DOHH2 (cell line): ENCODE measurements around the gene GKN2.

ENCODE experiments used
- H3F3A ChIP-seq: fragments of 200-600 bp; sonication (generic), shearing (Covaris generic); 2 replicates; pipeline ENCODE4 v1.6.0; 2016; ENCODE audit warnings: antibody characterized with exemption, mild to moderate bottlenecking; ENCODE audit not compliant: control insufficient read depth, insufficient read depth
- H3K27ac ChIP-seq: fragments of 200-600 bp; sonication (generic); 2 replicates; pipeline ENCODE4 v1.5.1; 2014; ENCODE audit warnings: low read depth, mild to moderate bottlenecking, low read length, moderate library complexity
- H3K27me3 ChIP-seq: fragments of 200-600 bp; sonication (generic); 2 replicates; pipeline ENCODE4 v1.6.1; 2014; ENCODE audit warnings: mild to moderate bottlenecking, low read length, mixed read lengths; ENCODE audit not compliant: control insufficient read depth
- H3K36me3 ChIP-seq: fragments of 200-600 bp; sonication (generic); 2 replicates; pipeline ENCODE4 v1.6.1; 2014; ENCODE audit warnings: mild to moderate bottlenecking, low read length, moderate library complexity, mixed read lengths; ENCODE audit not compliant: control insufficient read depth
- H3K4me1 ChIP-seq: fragments of 200-600 bp; sonication (generic); 2 replicates; pipeline ENCODE4 v1.6.1; 2014; ENCODE audit warnings: mild to moderate bottlenecking, low read length, mixed read lengths; ENCODE audit not compliant: control insufficient read depth
- H3K4me2 ChIP-seq: fragments of 200-600 bp; sonication (generic); 2 replicates; pipeline ENCODE4 v1.6.0; 2014; ENCODE audit warnings: mild to moderate bottlenecking, low read length, moderate library complexity
- H3K4me3 ChIP-seq: fragments of 200-600 bp; sonication (generic); 2 replicates; pipeline ENCODE4 v1.5.1; 2014; ENCODE audit warnings: mild to moderate bottlenecking, low read length, mixed read lengths
- H3K79me2 ChIP-seq: fragments of 200-600 bp; sonication (generic); 2 replicates; pipeline ENCODE4 v1.6.1; 2014; ENCODE audit warnings: mild to moderate bottlenecking, low read length, mixed read lengths; ENCODE audit not compliant: control insufficient read depth
- H3K9me2 ChIP-seq: fragments of 200-600 bp; sonication (generic); replicated peaks from 2 replicates; pipeline ENCODE4 v1.6.1; 2014; ENCODE audit warnings: mild to moderate bottlenecking, low read length, mixed read lengths; ENCODE audit not compliant: control insufficient read depth
- H3K9me3 ChIP-seq: fragments of 200-600 bp; sonication (generic); 2 replicates; pipeline ENCODE4 v1.6.1; 2014; ENCODE audit warnings: antibody characterized with exemption, low read length, mixed read lengths; ENCODE audit not compliant: control insufficient read depth, insufficient read depth
- H4K20me1 ChIP-seq: fragments of 200-600 bp; sonication (generic); 2 replicates; pipeline ENCODE4 v1.6.0; 2014; ENCODE audit warnings: low read depth, mild to moderate bottlenecking, antibody characterized with exemption, low read length, moderate library complexity; ENCODE audit not compliant: control insufficient read depth, insufficient read depth
- CTCF ChIP-seq: fragments of 200-600 bp; sonication (generic); IDR thresholded peaks from one replicate; pipeline ENCODE4 v1.5.1; 2014; ENCODE audit warnings: antibody characterized with exemption, mild to moderate bottlenecking, low read depth, low read length; ENCODE audit not compliant: poor library complexity, severe bottlenecking
- EZH2phosphoT487 ChIP-seq: fragments of 200-600 bp; sonication (generic); IDR thresholded peaks from 2 replicates; pipeline ENCODE4 v1.6.1; 2017; ENCODE audit warnings: borderline replicate concordance, mild to moderate bottlenecking, antibody characterized with exemption, low read length, moderate library complexity, mixed read lengths

The GKN2 gene

GRCh38 chr2:68917034-68917718, 35.5 kb downstream of the GKN2 start:
- no peak overlapping the region for H3K27ac ChIP-seq
- no peaks in the 10 kb centered on the region for H3K9me2 ChIP-seq
- H3K79me2 ChIP-seq: no peaks in the 10 kb centered on the region
- H3K27me3 ChIP-seq: no peaks in the 10 kb centered on the region
- H3K4me1 ChIP-seq: no peaks in the 10 kb centered on the region
- no peak overlapping the region for H3K4me2 ChIP-seq
- H4K20me1 ChIP-seq: no peaks in the 10 kb centered on the region
- no peaks in the 10 kb centered on the region for H3F3A ChIP-seq
- no peak overlapping the region for H3K4me3 ChIP-seq
- no peaks in the 10 kb centered on the region for H3K36me3 ChIP-seq
- no peaks in the 10 kb centered on the region for H3K9me3 ChIP-seq
- TF ChIP-seq CTCF (no peak), EZH2phosphoT487 (no peak)

DNA sequence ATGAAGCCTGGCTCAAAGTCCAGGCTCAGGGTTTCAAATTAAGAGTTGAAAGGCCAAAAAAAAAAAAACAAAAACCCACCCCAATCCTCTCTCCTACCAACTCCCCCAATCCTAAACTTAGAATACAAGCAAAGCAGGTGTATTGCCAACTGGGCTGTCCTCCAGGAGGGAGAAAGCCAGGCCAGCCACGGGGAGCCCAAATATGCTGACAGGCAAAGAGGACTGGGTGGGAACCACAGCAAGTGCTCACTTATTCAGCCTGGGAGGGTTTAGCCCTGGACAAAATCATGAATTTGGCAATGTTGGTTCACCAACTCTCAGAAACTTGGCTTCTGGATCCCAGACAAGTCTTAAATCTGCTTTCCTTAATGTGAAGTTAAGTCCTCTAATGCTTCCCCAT, 36.5 kb downstream of the GKN2 start:
- no peaks in the 10 kb centered on the region for H3K9me2 ChIP-seq
- H3K4me1 ChIP-seq: no peaks in the 10 kb centered on the region

DNA sequence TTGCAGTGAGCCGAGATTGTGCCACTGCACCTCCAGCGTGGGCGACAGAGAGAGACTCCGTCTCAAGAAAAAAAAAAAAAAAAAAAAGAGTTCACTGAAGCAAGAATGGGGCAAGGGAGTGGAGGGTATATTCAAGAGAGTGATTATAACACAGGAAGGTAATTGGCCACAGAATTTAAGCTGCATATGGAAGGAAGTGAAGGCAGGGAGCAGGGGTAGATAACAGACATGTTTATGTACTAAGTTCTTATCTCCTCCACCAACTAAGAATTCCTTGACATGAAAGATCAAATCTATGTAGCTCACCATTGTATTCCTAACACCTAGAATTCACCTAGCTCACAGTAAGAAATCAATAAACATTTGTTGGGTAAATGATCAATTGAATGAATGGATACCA, 37.3 kb downstream of the GKN2 start:
- Histone ChIP-seq H3K27ac (no peak overlapping the region), H3K9me2 (no peaks in the 10 kb centered on the region), H3K4me2 (no peak overlapping the region), H3K9me3 (no peaks in the 10 kb centered on the region), H3K27me3 (no peaks in the 10 kb centered on the region), H3K36me3 (no peaks in the 10 kb centered on the region), H3K4me1 (no peaks in the 10 kb centered on the region), H3K4me3 (no peak overlapping the region), H3F3A (no peaks in the 10 kb centered on the region), H4K20me1 (no peaks in the 10 kb centered on the region), H3K79me2 (no peaks in the 10 kb centered on the region)
- TF ChIP-seq CTCF (no peak), EZH2phosphoT487 (no peak)

More for the DNA sequence above, 36.5 kb downstream of the GKN2 start:
- Histone ChIP-seq H3K4me2 (no peak overlapping the region), H3K9me3 (no peaks in the 10 kb centered on the region), H3K36me3 (no peaks in the 10 kb centered on the region), H3K4me3 (no peak overlapping the region), H3F3A (no peaks in the 10 kb centered on the region), H3K27me3 (no peaks in the 10 kb centered on the region), H4K20me1 (no peaks in the 10 kb centered on the region), H3K27ac (no peak overlapping the region), H3K79me2 (no peaks in the 10 kb centered on the region)
- no peak for TF ChIP-seq CTCF
- no peak for TF ChIP-seq EZH2phosphoT487
